Endothelial cell of umbilical vein (primary cell): ENCODE data around the gene CAPN5.

ENCODE experiments used
- EZH2 ChIP-seq: IDR thresholded peaks from 2 replicates; pipeline ENCODE4 v1.6.1; 2012; ENCODE audit warnings: borderline replicate concordance, low read depth, mild to moderate bottlenecking, moderate library complexity, low read length, inconsistent platforms; ENCODE audit not compliant: severe bottlenecking
- FOS ChIP-seq: IDR thresholded peaks from 2 replicates; pipeline ENCODE4 v1.6.1; 2011; ENCODE audit warnings: mild to moderate bottlenecking, low read length, moderate library complexity, borderline replicate concordance; ENCODE audit not compliant: insufficient read depth
- POLR2A ChIP-seq: IDR thresholded peaks from 2 replicates; pipeline ENCODE4 v1.6.1; 2012; ENCODE audit warnings: low read depth, mild to moderate bottlenecking, control low read depth, low read length
- POLR2AphosphoS5 ChIP-seq: IDR thresholded peaks from 2 replicates; pipeline ENCODE4 v1.6.1; 2012; ENCODE audit warnings: low read depth, mild to moderate bottlenecking, control low read depth, low read length, moderate library complexity; ENCODE audit not compliant: insufficient read depth
- TF ChIP-seq, protein P1 (sequence below), 2 donors: IDR thresholded peaks; 1 replicate in 1 of 2; 2 replicates in 1 of 2; pipeline ENCODE4 v1.5.1; 2011; ENCODE audit warnings: low read length in 2 of 2, mild to moderate bottlenecking in 2 of 2, moderate library complexity in 2 of 2, control low read depth in 1 of 2, inconsistent platforms in 1 of 2, low read depth in 1 of 2; ENCODE audit not compliant: insufficient read depth in 1 of 2; ENCODE audit errors: extremely low read depth in 1 of 2
- TF ChIP-seq, protein P2 (sequence below): IDR thresholded peaks from 2 replicates; pipeline ENCODE4 v1.6.1; 2011; ENCODE audit not compliant: insufficient read depth, insufficient read length

DNA sequence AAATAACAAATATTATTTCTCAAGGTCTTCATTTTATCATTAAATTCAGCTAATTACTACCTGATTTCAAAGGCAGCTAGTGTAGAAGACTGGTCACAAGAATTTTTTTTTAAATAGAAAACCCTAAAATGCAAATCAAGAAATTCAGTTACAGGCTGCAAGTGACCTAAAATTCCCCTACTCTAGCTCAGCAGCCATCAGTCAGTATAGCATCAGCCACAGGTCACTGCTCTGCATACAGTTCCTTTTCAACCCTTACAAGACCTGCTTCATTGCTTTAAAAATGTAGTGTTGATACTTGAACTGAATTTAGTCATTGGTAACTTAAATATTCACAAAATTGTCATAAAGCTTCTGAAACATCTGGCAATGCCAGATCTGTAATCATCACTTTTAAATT lies 42.0 kb upstream of the CAPN5 start:
- TF ChIP-seq POLR2A (no peak), POLR2AphosphoS5 (no peak), FOS (no peak), EZH2 (no peak)
- TF ChIP-seq, protein P1, sequence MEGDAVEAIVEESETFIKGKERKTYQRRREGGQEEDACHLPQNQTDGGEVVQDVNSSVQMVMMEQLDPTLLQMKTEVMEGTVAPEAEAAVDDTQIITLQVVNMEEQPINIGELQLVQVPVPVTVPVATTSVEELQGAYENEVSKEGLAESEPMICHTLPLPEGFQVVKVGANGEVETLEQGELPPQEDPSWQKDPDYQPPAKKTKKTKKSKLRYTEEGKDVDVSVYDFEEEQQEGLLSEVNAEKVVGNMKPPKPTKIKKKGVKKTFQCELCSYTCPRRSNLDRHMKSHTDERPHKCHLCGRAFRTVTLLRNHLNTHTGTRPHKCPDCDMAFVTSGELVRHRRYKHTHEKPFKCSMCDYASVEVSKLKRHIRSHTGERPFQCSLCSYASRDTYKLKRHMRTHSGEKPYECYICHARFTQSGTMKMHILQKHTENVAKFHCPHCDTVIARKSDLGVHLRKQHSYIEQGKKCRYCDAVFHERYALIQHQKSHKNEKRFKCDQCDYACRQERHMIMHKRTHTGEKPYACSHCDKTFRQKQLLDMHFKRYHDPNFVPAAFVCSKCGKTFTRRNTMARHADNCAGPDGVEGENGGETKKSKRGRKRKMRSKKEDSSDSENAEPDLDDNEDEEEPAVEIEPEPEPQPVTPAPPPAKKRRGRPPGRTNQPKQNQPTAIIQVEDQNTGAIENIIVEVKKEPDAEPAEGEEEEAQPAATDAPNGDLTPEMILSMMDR (IDR thresholded peaks at IDR 0.05; ENCODE audit: extremely low read depth in 1 of 2, insufficient read depth in 1 of 2, low read depth in 1 of 2, low read length in 2 of 2) = no peak
- TF ChIP-seq, protein P2, sequence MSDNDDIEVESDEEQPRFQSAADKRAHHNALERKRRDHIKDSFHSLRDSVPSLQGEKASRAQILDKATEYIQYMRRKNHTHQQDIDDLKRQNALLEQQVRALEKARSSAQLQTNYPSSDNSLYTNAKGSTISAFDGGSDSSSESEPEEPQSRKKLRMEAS = no peak
